GM18861 (cell line): Measurements from ENCODE around the gene PLB1.

Source experiments
- ATAC-seq: cut with Tn5 transposase; IDR thresholded peaks from one replicate; pipeline ENCODE4 v1.9.1; 2021; ENCODE audit not compliant: unreplicated experiment

PLB1 gene

GRCh38 chr2:28505361-28505760 is 9.5 kb downstream of the PLB1 start:
- no peak for ATAC-seq

GRCh38 chr2:28506112-28506910 is 10.5 kb downstream of the PLB1 start:
- no peak for ATAC-seq

GRCh38 chr2:28507796-28508764 is 12.2 kb downstream of the PLB1 start:
- ATAC-seq = no peak

- no peak for ATAC-seq
Observed at GRCh38 chr2:28509361-28509760, 13.5 kb downstream of the PLB1 start.

- ATAC-seq = no peak
Observed at GRCh38 chr2:28510184-28510583, 14.3 kb downstream of the PLB1 start.

GRCh38 chr2:28511871-28512606 is 16.2 kb downstream of the PLB1 start:
- no peak for ATAC-seq

- no peak for ATAC-seq
Observed at GRCh38 chr2:28512607-28512965, 16.7 kb downstream of the PLB1 start.

GRCh38 chr2:28513097-28513496 is 17.2 kb downstream of the PLB1 start:
- no peak for ATAC-seq

GRCh38 chr2:28515176-28515751 is 19.4 kb downstream of the PLB1 start:
- no peak for ATAC-seq

- no peak for ATAC-seq
Observed at GRCh38 chr2:28516430-28516829, 20.6 kb downstream of the PLB1 start.

- no peak for ATAC-seq
Observed at GRCh38 chr2:28516950-28517349, 21.1 kb downstream of the PLB1 start.

- no peak for ATAC-seq
Observed at GRCh38 chr2:28521663-28522062, 25.8 kb downstream of the PLB1 start.

GRCh38 chr2:28522481-28522880 is 26.6 kb downstream of the PLB1 start:
- no peak for ATAC-seq

- no peak for ATAC-seq
Observed at GRCh38 chr2:28523902-28524301, 28.0 kb downstream of the PLB1 start.

- no peak for ATAC-seq
Observed at GRCh38 chr2:28525481-28525880, 29.6 kb downstream of the PLB1 start.

GRCh38 chr2:28526527-28527132 is 30.8 kb downstream of the PLB1 start:
- no peak for ATAC-seq

- no peak for ATAC-seq
Observed at GRCh38 chr2:28527196-28527595, 31.3 kb downstream of the PLB1 start.

GRCh38 chr2:28528206-28528605 is 32.3 kb downstream of the PLB1 start:
- no peak for ATAC-seq

- ATAC-seq = no peak
Observed at GRCh38 chr2:28530782-28531181, 34.9 kb downstream of the PLB1 start.

GRCh38 chr2:28532399-28532798 is 36.5 kb downstream of the PLB1 start:
- no peak for ATAC-seq
